ENCODE results near the gene DEDD2. TPM values are rescaled to one million over a fixed set of nuclear protein-coding genes. Genes with fewer than 3 reads are reported as not detected.

The DEDD2 gene
- total and polyA plus RNA-seq, 10 of the 15 experiments (the other 5 are each of a cell fraction or from before 2014, with no cell fraction given), result 2.5 to 24.7 (median 17.6) TPM

DNA sequence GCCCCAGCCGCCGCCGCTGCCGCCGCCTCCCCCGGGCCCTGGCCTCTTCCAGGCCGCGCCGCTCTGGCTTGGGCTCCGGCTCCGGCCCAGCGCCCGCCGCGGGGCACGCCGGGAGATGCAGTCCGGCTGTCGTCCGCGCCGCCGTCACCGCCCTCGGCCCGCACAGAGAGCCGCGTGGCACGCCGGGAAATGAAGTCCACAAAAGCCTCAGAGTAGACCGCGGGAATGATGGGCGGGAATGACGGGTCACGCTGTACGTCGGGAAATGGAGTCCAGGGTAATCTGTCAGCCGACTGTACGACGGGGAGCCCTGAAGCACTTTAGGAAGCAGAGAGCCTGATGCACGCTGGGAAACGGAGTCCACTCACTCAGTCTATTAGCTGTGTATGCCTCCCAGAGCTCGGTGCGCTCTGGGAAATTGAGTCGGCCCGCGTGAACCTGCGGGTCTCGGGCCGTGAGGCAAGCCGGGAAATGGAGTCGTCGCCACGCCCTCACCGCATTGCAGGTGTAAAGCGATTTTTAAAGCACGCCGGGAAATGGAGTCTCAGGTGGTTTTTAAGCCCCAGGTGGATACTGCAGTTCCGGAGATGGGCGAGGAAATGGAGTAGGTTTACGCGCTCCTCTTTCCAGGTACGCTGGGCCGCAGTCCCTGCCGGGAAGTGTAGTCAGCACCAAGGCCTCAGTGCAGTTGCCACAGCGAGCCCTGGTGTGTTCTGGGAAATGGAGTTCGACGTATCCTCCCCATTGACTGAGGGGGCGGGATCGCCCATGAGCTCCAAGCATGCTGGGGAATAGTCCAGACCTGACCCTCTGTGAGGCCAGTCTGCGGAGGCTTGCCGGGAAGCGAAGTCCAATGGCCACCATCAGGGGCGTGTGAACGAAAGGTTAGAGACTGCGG, 25.3 kb upstream of the DEDD2 start, which contains the start of gene GSK3A (continued):
- TF ChIP-seq ZNF687 (IDR thresholded peaks at IDR 0.05) (peak; percentile 68; the same call in 1 of the 2 replicates), NR2F1 (conservative IDR thresholded peaks at IDR 0.05) (peak; percentile 70; the same call in 1 of the 2 replicates), PAX8 (IDR thresholded peaks at IDR 0.05) (no peak)
- TF ChIP-seq, protein P1, sequence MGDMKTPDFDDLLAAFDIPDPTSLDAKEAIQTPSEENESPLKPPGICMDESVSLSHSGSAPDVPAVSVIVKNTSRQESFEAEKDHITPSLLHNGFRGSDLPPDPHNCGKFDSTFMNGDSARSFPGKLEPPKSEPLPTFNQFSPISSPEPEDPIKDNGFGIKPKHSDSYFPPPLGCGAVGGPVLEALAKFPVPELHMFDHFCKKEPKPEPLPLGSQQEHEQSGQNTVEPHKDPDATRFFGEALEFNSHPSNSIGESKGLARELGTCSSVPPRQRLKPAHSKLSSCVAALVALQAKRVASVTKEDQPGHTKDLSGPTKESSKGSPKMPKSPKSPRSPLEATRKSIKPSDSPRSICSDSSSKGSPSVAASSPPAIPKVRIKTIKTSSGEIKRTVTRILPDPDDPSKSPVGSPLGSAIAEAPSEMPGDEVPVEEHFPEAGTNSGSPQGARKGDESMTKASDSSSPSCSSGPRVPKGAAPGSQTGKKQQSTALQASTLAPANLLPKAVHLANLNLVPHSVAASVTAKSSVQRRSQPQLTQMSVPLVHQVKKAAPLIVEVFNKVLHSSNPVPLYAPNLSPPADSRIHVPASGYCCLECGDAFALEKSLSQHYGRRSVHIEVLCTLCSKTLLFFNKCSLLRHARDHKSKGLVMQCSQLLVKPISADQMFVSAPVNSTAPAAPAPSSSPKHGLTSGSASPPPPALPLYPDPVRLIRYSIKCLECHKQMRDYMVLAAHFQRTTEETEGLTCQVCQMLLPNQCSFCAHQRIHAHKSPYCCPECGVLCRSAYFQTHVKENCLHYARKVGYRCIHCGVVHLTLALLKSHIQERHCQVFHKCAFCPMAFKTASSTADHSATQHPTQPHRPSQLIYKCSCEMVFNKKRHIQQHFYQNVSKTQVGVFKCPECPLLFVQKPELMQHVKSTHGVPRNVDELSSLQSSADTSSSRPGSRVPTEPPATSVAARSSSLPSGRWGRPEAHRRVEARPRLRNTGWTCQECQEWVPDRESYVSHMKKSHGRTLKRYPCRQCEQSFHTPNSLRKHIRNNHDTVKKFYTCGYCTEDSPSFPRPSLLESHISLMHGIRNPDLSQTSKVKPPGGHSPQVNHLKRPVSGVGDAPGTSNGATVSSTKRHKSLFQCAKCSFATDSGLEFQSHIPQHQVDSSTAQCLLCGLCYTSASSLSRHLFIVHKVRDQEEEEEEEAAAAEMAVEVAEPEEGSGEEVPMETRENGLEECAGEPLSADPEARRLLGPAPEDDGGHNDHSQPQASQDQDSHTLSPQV (IDR thresholded peaks at IDR 0.05), result no peak

Data from GM12878 (cell line).